Measurements from ENCODE around the gene ARID1B.
"Not testable (repeated sequence)": the region's sequence is repeated elsewhere in the genome, so short reads cannot be mapped to it uniquely, and the experiment has no call there.

Gene ARID1B

DNA sequence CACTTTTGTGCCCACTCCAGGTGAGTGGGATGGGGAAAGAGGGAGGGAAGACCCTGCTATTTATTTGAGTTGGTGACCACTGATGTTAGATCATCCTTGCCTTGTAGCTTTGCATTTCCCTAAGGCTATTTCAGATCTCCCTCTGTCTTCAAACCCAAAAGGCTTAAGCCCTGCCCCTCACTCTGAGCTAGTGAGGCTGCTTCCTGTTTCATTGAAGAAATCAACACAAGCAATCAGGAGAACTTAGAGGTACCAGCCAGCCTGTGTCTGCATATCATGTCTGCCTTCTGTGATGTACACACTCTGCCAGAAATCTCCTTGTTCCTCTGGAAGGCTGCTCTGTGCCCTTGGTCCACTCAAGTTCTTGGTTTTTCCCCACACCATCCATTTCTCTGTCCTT is 135.3 kb downstream of the ARID1B start:
- DNase-seq: no peak

DNA sequence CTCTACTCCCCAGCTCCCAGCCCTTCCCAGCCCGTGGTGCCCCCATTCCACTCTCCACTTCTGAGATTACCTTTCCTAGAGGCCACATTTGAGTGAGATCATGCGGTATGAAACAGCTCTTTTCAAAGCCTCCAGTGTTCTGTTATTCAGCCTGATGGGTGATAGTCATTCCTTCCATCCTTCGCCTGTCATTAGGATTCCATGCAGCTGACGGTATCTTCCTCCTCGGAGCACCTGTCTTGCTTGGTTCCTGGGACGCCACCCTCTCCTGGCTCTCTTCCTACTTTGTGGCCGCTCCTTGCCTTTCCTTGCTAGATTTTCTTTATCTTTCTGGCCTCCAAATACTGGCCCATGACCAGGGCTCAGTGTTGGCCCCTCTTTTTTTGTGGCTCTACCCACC is 137.0 kb downstream of the ARID1B start:
- DNase-seq: no peak

DNA sequence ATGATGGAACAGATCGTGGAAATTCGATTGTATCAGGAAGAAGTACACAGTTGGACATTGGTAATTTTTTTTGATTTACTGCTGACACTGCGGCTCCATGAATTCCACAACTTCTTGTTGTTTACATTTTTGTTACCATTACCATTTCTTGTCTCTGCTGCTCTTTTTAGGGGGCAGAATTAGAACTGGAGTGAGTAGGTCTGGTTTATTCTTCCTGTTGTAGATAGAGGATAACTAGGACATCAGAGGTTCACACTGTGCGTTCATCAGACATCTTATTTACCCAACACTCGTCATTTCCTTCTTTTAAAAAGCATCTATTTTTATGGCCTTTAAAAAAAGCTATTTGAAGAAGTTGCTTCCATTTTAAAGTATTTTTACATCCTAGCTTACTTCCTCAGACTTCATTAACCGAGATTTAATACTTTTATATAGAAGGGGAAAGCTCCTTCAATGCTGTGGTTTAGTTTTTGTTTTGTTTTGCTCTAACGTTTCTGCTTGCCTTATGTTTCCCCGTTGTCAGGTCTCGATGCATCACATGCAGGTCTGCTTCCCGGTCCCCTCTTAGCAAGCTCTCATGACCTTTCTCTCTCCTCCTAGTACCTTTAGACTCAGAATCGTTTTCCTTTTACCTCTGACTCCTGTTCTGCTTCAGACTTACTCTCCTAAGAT is 139.1 kb downstream of the ARID1B start:
- no peak for DNase-seq

DNA sequence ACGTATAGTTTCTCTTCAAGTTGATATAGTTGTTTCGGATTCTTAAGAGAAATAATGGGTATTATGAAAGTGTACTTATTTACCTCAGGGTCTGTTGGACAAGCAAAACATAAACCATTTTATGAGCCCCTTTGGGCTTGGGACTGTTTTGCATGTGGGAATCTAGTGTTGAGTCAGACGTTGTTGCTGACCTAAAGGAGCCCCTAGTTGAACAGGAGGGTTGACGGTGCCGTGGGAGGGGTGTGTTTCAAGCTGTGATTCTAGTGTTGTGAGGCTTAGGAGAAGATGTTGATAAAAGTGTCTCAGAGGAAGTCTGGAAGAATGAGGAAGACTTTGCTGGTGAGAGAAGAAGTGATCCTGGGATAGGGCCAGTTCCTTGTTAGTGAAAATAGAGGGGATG is 140.0 kb downstream of the ARID1B start:
- no peak for DNase-seq

DNA sequence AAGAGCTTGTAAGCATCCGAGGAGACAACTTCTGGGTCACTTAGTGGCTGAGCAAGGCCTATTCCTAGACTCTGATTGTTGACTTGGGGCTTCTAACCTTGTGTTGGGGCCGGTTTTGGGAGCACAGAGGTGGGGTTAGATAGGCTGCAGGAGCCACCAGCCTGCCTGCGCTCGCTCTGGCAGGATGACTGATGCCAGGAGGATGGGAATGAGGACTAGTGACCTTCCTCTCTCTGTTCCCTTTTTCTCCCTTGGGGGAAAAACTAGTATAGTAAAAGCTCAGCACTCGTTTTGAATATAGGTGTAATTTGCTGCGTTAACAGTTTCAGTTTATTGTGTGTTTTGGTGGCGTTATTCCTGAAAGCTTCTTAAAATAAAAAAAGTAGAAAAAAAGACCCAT is 141.5 kb downstream of the ARID1B start:
- DNase-seq: no peak

DNA sequence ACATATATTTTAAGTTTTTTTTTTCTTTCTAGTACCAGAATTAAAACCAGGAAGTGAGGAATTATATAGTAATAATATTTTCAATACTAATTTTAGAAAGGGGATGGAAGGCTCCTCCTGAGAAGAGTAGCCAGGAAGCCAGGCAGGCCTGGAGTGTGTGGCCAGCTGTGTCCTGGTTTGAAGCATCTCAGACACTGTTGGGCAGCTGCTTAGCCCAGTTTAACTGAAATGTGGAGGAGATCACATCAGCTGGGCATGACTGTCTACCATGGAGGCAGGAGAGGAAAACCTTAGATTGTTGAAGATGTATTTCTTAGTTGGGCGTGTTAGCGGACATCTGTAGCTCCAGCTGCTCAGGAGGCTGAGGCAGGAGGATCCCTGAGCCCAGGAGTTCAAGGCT is 142.2 kb downstream of the ARID1B start:
- no peak for DNase-seq

DNA sequence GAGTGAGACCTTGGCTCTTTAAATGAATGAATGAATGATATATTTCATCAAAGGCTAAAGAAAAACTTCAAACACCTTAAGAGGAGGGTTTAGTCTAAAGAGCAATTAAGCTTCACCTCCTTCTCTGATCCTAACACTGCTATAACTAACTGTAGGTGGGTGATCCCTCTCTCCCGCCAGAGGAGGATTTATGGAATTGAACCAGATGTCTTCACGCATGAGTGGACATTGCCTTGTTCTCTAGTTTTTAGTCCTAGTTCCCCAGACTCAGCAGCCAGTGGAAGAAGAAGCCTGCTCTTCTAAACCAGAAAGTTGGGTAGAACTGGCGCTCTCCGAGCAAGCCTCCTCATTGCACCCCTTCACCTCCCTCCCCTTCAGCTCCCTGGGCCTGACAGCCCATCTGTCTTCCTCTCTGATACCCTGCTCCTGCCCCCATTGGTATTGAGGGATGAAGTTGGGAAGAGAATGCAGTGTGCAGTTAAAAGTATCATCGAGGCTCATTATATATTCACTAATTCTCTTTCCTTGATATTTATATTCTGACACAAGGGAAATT is 142.7 kb downstream of the ARID1B start:
- no peak for DNase-seq

DNA sequence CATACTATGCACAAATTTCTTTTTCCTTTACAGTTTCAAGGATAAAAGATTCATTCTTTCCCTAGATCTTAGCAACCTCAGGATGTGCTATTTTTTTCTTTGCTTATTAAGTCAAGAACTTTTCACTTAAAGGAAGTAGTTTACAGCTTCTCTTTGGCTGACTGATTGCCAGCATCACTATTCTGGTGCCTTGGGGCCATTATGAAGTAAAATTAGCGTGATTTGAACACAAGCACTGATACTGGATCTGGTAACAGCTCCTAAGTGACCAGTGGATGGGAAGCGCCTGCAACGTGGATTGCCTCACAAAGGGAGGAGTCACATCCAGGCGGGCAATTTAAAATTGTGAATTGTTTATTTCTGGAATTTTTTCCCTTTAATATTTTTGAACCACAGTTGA is 147.1 kb downstream of the ARID1B start:
- DNase-seq: no peak

DNA sequence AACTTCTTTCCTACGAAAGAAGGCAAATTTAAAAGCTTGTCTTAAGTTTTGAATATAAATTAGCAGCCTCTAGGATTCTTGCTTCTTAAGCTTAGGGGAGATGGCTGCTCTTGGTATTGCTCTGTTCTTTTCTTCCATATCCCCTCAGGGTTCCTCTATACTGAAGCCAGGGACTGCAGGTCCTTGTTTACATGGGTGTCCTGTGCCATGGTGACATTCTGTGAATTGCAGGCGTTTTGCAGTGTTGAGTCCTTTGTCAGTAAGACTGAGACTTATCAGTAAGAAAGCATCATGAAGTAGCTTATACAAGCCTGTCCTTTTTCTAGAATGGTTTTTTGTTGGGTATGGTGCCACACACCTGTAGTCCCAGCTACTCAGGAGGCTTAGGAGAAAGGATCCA is 147.8 kb downstream of the ARID1B start:
- DNase-seq: no peak

DNA sequence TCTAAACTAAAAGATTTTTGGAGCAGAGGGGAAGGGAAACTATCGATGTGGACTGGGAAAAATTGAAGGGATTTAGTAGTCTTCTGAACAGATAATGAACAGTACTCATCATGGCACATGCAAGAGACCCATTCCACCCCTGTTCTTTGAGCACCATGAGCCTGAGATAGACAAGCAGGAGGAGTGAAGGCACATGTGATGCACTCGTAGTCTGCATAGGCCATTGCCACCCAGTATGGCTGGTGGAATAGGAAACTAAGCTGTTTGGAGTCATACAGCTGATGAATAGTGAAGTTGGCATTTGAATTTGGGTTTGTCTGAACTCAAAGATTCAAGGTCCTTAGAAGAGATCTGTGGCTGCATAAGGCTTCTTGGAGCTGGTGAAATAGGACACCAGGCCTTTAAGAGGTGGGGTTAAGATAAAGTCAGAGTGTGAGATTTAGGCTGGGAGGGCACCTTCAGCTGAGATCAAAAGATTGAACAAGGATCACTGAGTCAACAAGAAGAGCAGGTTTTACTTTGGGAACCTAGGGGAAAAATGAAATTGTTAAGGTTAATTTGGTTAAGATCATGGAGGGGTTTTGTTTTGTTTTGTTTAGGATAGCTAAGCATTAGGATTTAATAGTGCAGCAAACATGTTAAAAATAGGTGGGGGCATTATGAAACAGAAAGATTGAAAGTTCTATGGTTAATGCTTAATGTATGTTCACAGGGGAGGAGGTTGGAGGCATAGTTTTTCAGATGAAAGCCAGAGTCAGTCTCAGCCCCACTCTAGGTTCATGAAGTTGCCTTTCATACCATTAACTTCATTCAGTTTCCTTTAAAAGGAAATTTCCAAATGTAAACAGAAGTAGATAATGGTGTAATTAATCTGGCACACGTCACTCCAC is 148.8 kb downstream of the ARID1B start:
- no peak for DNase-seq

DNA sequence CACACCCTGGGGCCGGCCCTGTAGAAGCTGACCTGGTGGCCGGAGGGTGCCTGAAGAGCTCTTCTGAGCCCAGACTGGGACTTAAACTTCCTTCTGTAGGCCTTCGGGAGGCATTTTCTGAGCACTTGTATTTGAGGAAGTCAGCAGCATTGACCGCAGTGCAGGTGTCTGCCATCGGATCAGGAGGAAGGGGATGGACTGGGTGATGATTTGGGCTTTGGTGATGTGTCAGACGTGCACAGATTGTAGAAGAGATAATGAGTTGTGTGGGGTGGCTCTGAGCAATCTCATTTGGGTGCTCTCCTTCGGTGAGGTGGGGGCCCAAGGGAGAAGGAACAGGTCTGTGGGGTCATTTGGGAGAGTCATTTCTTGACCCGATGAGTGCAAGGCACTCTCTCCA is 150.9 kb downstream of the ARID1B start:
- no peak for DNase-seq

DNA sequence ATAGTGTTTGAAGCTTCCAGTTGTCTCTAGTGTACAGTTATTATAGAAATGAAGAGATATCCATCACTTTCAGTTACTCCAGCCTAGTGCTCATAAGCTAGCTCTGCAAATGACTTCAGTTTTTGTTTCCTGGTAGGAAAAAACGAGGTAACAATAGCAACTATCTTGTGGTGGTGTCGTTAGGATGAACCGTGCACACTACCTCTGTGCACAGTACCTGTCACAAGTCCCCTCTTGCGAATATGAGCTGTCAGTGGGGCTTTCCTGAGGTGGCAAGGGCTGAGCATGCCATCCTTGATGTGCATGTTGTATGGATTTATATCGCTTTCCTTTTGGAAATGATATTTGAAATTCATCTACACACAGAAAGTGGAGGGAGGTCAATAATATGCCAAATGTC is 151.8 kb downstream of the ARID1B start:
- no peak for DNase-seq

DNA sequence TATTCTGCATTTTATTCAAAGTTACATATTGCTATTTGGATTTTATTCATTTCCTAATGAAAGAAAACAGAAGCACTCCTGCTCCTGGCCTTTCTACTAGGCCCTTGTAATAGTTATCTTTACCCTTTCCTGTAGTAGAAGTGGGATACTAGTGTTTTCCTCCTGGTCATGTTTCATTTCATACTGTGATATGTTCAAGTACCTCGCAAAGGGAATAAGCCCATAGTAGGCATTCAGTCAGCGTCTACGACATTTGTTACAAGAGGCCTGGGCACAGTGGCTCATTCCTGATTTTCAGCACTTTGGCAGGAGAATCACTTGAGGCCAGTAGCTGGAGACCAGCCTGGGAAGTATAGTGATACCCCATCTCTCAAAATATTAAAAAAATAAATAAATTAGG is 154.1 kb downstream of the ARID1B start:
- no peak for DNase-seq

DNA sequence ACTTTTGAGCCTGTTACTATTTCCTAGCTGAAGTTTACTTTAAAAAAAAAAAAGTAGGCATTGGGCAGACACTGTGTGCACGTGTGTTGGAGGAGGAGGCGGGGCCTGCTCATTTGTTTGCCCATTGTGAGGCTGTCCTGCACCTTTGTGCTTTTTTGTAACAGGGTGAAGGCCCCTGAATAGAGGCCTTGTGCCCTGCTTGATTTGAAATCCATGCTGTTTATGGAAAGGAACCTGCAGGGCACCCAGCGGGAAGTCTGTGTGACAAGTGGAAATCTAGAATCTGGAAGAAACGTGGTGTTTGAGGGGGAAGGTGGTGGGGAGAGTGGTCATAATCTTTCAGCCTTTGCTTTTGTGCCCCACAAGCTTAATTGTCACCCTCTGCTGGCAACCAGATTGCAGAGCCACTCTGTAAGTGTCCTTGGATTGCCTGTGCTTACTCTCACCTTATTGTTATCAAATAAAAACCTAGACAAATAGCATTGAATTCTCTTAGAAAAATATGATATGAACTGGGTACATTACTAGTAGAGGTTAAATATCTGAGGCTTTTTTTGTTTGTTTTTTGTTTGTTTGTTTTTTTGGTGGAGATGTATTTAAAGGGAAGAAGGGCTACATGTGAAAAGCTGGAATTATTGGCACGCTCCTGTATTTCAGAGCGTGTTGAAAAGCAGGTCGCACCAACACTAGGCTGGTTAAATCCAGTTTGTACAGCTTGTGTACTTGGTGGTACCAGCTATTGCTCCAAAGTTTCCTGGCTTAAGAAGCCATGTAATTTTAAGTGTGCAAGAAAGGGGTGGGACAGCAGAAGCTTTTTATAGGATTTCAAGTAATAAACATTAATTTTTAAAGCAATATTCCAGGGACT is 156.3 kb downstream of the ARID1B start:
- DNase-seq: no peak

DNA sequence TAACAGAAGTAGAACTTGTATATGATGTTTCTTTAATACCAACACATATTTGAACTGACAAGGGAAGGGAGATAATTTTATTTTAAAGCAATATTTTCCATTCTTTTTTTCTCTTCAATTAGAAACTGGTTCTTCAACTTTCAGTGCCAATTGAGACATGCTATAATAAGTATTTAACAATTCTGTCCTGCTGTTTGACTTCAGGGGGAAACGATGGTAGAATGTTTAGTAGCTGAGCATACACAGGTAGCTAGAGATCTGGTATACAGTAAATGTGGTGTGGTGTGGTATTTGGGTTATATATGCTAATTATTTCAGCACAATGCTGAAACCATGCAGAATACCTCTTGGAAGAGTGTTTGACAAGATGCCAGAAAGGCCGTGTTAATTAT is 156.9 kb downstream of the ARID1B start:
- DNase-seq: no peak

DNA sequence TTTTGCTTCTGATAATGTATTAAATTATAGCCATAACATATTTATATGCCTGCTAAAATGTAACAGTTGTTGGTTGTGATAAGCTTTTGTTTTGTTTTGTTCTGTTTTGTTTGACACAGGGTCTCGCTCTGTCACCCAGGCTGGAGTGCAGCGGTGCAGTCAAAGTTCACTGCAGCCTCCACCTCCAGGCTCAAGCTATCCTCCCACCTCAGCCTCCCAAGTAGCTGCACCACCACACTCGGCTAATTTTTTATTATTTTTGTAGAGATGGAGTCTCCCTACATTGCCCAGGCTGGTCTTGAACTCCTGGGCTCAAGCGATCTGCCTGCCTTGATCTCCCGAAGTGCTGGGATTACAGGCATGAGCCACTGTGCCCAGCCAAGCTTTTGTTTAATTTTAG is 157.8 kb downstream of the ARID1B start:
- DNase-seq: no peak

DNA sequence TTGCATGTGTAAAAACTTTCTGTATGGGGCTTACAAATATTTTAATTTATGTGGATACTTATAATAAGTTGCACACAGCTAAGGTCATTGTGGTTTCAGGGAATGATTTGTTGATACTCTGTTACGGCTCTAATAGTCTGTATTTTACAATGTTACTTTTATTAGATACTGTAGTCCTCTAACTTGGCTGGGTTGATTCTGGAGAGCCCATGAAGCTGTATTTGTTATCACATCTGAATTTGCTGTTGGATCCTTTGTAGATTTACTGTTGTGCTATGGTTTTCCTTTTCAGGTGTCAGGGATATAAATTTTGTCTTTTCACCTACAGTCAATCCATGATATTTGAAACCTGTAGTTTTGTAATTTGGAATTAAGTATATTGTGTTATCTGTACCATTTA is 161.0 kb downstream of the ARID1B start:
- no peak for DNase-seq

DNA sequence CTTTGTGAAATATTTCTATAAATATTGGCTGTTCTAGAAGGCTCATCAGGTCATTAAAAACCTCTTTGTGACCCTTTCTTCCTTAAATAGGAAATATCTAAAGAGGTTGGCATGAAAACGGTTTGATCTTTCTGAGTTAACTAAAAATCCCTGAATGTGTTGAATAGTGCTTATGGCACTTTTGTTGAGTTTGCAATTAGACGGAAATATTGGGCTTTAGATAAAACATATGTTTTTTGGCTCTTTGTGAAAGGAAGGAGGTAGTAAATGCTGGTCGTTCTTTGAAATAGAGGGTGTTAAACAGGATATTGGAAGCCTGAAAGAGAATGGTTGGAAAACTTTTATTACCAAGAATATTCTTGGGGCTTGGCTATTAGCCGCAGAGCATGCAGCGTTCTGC is 163.0 kb downstream of the ARID1B start:
- DNase-seq: no peak

DNA sequence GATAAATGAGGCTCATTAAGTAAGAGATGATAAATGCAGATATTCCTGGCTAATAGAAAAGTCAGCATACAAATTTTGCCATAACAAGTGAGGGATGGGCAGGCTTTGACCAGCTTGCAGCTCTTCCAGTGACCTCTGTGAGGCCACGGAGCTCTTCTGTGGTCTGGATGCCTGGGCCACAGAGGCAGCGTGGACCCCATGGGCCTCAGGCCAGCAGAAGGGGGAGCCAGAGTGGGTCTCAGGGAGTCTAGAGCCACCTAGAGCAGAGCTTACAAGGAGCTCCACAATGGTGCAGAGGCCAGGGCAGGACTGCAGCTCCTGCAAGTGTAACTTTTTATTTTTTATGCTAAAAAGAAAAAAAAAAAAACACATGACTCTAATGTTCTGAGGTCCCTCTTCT is 165.1 kb downstream of the ARID1B start:
- DNase-seq: no peak

DNA sequence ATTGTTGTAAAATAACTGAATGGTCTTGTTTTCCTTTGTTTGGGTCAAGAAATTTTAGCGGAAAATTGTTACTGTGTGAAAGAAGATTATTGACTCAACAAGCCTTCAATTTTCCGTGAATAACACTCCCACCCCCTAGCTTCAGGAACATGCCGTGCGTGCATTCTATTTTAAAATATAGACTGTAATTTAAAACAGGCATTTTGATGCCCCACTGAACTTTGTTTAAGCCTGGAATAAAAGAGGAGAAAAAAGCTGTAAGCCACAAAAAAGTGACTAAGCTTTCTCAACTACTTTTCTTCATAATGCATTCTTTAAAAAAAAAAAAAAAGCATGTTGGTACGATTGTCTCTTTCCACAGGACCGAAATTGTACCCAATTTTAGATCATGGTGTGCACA is 166.0 kb downstream of the ARID1B start:
- no peak for DNase-seq

DNA sequence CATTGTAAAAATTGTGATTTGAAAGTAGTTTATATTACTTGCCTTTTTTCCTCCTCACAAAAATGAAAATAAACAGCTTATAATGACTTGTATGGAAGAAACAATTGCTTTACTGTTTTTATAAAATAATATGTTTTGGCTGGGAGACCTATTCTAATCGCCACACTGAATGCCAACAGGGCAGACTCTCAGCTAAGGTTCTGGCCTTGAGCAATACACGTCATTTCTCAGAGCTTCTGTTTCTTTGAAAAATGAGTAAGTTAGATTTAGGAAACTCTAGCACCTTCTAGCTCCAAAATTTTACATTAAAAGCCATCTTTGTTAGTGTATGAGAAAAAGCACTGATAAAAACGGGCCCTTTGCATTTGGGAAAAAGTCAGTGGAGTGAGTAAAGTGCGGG is 166.6 kb downstream of the ARID1B start:
- DNase-seq: no peak

DNA sequence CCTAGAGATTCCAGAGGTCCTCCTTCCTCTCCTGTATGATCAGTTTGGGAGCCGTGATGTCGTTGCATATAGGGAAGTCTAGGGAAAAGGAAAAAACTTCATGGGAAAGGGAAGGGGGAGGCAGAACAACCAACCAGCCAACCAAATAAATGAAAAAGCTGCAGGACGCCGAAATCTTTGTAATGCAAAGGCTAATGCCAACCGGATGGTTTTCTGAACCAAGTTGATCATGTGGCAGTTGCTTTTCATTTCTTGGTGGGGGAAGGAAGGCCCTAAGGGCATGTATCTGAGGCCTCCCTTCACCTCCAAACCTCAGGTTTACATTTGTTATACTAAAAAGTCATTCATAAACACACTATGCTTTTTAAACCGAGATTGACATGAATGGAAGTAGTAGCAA is 167.2 kb downstream of the ARID1B start:
- no peak for DNase-seq

DNA sequence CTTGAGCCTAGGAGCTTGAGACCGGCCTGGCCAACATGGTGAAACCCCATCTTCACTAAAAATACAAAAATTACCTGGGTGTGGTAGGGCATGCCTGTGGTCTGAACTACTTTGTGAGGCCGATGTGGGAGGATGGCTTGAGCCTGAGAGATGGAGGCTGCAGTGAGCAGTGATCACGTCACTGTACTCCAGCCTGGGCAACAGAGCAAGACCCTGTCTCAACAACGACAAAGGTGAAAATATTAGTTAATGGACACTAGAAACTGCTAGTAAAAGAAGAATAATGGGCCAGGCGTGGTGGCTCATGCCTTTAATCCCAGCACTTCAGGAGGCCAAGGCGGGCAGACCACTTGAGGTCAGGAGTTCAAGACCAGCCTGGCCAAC is 168.6 kb downstream of the ARID1B start:
- not testable (repeated sequence) for DNase-seq

Measured in T-helper 9 cell (primary cell).